ENCODE results near the gene EBF3. TPM values are rescaled to one million over a fixed set of nuclear protein-coding genes. Genes with fewer than 3 reads are reported as not detected.

Gene EBF3
- total RNA-seq, 1 experiment from 2014 or later: not detected

DNA sequence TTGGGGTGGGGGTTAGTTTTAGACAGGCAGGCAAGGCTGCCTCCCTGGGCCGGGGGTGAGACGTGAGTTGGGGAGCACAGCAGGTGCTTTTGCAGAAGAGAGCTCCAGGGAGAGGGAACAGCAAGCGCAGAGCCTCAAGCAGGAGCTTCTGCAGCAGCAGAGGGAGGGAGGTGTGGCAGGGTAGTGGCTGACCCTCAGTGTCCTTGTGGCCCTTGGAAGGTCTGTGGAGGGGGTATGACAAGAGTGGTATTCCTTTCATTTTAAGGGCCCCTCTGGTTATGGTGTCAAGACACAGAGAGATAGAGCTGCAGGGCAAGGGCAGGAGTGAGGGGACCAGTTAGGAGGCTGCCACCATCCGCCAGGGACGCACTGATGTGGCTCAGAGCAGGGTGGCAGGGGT is 138.9 kb downstream of the EBF3 start:
- ATAC-seq: no peak

DNA sequence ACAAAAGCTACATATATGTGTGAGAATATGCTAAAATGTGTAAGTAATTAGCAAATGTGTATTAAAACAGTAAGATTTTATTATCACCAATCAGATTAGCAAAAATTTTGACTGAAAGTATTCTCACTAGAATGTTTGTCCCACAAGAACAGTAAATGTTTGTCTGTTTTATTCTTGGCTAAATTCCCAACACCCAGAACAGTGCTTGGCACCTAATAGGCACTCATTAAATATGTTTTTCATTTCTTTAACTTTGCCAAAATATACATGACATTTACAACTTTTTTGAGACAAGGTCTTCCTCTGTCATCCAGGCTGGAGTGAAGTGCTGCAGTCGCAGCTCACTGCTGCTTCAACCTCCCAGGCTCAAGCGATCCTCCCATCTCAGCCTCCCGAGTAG is 143.6 kb downstream of the EBF3 start:
- Histone ChIP-seq H3K36me3 (ENCODE audit: low read depth, low read length) (no peaks in the 10 kb centered on the region), H3K9me3 (ENCODE audit: low read length) (no peaks in the 10 kb centered on the region), H3K4me1 (ENCODE audit: insufficient read depth, low read length) (no peaks in the 10 kb centered on the region), H3K9me2 (replicated peaks; ENCODE audit: low read length) (no peaks in the 10 kb centered on the region), H3K27me3 (ENCODE audit: low read length) (no peaks in the 10 kb centered on the region), H3K4me2 (ENCODE audit: low read length) (no peak overlapping the region), H4K20me1 (ENCODE audit: low read length) (no peaks in the 10 kb centered on the region), H3F3A (ENCODE audit: low read length, unreplicated experiment) (no peaks in the 10 kb centered on the region), H3K79me2 (ENCODE audit: low read length) (no peaks in the 10 kb centered on the region), H3K4me3 (ENCODE audit: low read length) (no peak overlapping the region), H2AFZ (ENCODE audit: low read length) (no peak overlapping the region), H3K9ac (ENCODE audit: low read length) (no peak overlapping the region), H3K27ac (ENCODE audit: low read length) (no peak overlapping the region)
- CTCF ChIA-PET: no interaction called here
- no TSS peak for BruUV-seq (replicated peaks)
- ATAC-seq (no peak), DNase-seq (no peak)
- POLR2A ChIA-PET (ENCODE audit: unreplicated experiment): no interaction called here
- intact Hi-C loops (cut with micrococcal nuclease): no loop called here
- TF ChIP-seq, protein P1, sequence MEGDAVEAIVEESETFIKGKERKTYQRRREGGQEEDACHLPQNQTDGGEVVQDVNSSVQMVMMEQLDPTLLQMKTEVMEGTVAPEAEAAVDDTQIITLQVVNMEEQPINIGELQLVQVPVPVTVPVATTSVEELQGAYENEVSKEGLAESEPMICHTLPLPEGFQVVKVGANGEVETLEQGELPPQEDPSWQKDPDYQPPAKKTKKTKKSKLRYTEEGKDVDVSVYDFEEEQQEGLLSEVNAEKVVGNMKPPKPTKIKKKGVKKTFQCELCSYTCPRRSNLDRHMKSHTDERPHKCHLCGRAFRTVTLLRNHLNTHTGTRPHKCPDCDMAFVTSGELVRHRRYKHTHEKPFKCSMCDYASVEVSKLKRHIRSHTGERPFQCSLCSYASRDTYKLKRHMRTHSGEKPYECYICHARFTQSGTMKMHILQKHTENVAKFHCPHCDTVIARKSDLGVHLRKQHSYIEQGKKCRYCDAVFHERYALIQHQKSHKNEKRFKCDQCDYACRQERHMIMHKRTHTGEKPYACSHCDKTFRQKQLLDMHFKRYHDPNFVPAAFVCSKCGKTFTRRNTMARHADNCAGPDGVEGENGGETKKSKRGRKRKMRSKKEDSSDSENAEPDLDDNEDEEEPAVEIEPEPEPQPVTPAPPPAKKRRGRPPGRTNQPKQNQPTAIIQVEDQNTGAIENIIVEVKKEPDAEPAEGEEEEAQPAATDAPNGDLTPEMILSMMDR (conservative IDR thresholded peaks at IDR 0.05; ENCODE audit: low read depth, low read length): no peak
- no peak for TF ChIP-seq EZH2phosphoT487 (IDR thresholded peaks at IDR 0.05; ENCODE audit: borderline replicate concordance, low read length)
- no peak for TF ChIP-seq EZH2 (IDR thresholded peaks at IDR 0.05; ENCODE audit: low read length, unreplicated experiment)

More for the DNA sequence above, 138.9 kb downstream of the EBF3 start:
- Histone ChIP-seq H3K27ac (ENCODE audit: low read length) (no peak overlapping the region), H3K4me2 (ENCODE audit: low read length) (no peak overlapping the region), H3K9me2 (replicated peaks; ENCODE audit: low read length) (no peaks in the 10 kb centered on the region), H3K9ac (ENCODE audit: low read length) (no peak overlapping the region), H4K20me1 (ENCODE audit: low read length) (no peaks in the 10 kb centered on the region), H3K4me3 (ENCODE audit: low read length) (no peak overlapping the region), H3K9me3 (ENCODE audit: low read length) (no peaks in the 10 kb centered on the region), H2AFZ (ENCODE audit: low read length) (no peak overlapping the region), H3K4me1 (ENCODE audit: insufficient read depth, low read length) (no peaks in the 10 kb centered on the region), H3K27me3 (ENCODE audit: low read length) (no peaks in the 10 kb centered on the region), H3K36me3 (ENCODE audit: low read depth, low read length) (no peaks in the 10 kb centered on the region), H3K79me2 (ENCODE audit: low read length) (no peaks in the 10 kb centered on the region), H3F3A (ENCODE audit: low read length, unreplicated experiment) (no peaks in the 10 kb centered on the region)
- CTCF ChIA-PET: no interaction called here
- POLR2A ChIA-PET (ENCODE audit: unreplicated experiment): interaction anchor here (0.7 kb wide), 1 partner anchor 768 kb away, joined by 4 read pairs; no protein-coding TSS in a partner anchor
- TF ChIP-seq EZH2phosphoT487 (IDR thresholded peaks at IDR 0.05; ENCODE audit: borderline replicate concordance, low read length) (no peak), EZH2 (IDR thresholded peaks at IDR 0.05; ENCODE audit: low read length, unreplicated experiment) (no peak)
- TF ChIP-seq, protein P1 (conservative IDR thresholded peaks at IDR 0.05; ENCODE audit: low read depth, low read length): no peak
- no peak for DNase-seq
- intact Hi-C loops (cut with micrococcal nuclease): no loop called here
- no TSS peak for BruUV-seq (replicated peaks)

DNA sequence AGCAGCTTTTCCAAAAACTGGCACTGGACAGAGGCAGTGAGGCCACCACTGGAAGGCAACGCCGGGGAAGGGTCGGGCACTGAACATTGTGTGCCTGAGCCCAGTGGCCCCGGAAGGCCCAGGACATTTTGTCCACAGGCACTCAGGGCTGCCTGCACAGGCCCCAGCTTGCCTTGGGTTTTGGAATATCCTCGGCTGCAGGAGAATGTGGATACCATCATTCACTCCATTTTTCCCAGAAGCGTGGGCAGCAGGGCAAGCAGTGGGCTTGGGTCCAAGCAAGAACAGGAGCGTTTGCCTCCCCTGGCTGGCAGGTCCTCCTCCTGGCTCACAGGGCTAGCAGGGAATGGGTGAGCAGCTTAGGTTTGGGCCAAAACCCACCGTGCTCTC is 147.4 kb downstream of the EBF3 start:
- POLR2A ChIA-PET (ENCODE audit: unreplicated experiment): no interaction called here
- no peaks in the 10 kb centered on the region for H3F3A ChIP-seq (ENCODE audit: low read length, unreplicated experiment)
- no peaks in the 10 kb centered on the region for H3K4me1 ChIP-seq (ENCODE audit: insufficient read depth, low read length)
- no peak overlapping the region for H3K27ac ChIP-seq (ENCODE audit: low read length)
- no peak overlapping the region for H3K9ac ChIP-seq (ENCODE audit: low read length)
- H3K4me3 ChIP-seq (ENCODE audit: low read length): no peak overlapping the region
- H2AFZ ChIP-seq (ENCODE audit: low read length): no peak overlapping the region
- H3K9me2 ChIP-seq (replicated peaks; ENCODE audit: low read length): no peaks in the 10 kb centered on the region
- no peak for ATAC-seq
- no TSS peak for BruUV-seq (replicated peaks)
- H4K20me1 ChIP-seq (ENCODE audit: low read length): no peaks in the 10 kb centered on the region
- no peaks in the 10 kb centered on the region for H3K79me2 ChIP-seq (ENCODE audit: low read length)
- no peaks in the 10 kb centered on the region for H3K9me3 ChIP-seq (ENCODE audit: low read length)
- H3K36me3 ChIP-seq (ENCODE audit: low read depth, low read length): no peaks in the 10 kb centered on the region
- H3K27me3 ChIP-seq (ENCODE audit: low read length): peaks cover 19% of the 10 kb centered on the region; the same call in 1 of the 2 replicates
- CTCF ChIA-PET: no interaction called here
- no peak for DNase-seq
- intact Hi-C loops (cut with micrococcal nuclease): no loop called here
- H3K4me2 ChIP-seq (ENCODE audit: low read length): no peak overlapping the region
- TF ChIP-seq, protein P1 (conservative IDR thresholded peaks at IDR 0.05; ENCODE audit: low read depth, low read length): no peak
- no peak for TF ChIP-seq EZH2 (IDR thresholded peaks at IDR 0.05; ENCODE audit: low read length, unreplicated experiment)
- TF ChIP-seq EZH2phosphoT487 (IDR thresholded peaks at IDR 0.05; ENCODE audit: borderline replicate concordance, low read length): no peak
